GM23248 (cell line): Measurements from ENCODE around the gene POU3F1.

Experiments used
- EZH2 ChIP-seq: fragments of 200-600 bp; sonication (generic); IDR thresholded peaks from 2 replicates; pipeline ENCODE4 v1.6.1; 2018; ENCODE audit warnings: antibody characterized with exemption, mild to moderate bottlenecking; ENCODE audit not compliant: insufficient read depth, poor library complexity, severe bottlenecking
- EZH2phosphoT487 ChIP-seq: fragments of 200-600 bp; sonication (generic); IDR thresholded peaks from 2 replicates; pipeline ENCODE4 v1.6.1; 2018; ENCODE audit warnings: antibody characterized with exemption, moderate library complexity, mild to moderate bottlenecking, low read depth; ENCODE audit not compliant: insufficient read depth

GRCh38 chr1:37997256-37998088 lies 49.1 kb downstream of the POU3F1 start:
- no peak for TF ChIP-seq EZH2phosphoT487
- TF ChIP-seq EZH2, result no peak
